Measurements from ENCODE around the gene CD83.

The CD83 gene

GRCh38 chr6:14092316-14092715 lies 25.3 kb upstream of the CD83 start:
- DNase-seq = peak; percentile 52

GRCh38 chr6:14092838-14093789 lies 24.5 kb upstream of the CD83 start:
- no peak for DNase-seq

GRCh38 chr6:14094721-14095120 lies 22.9 kb upstream of the CD83 start:
- DNase-seq = no peak

GRCh38 chr6:14095437-14095836 lies 22.1 kb upstream of the CD83 start:
- DNase-seq = no peak

GRCh38 chr6:14100138-14100537 lies 17.4 kb upstream of the CD83 start:
- peak; percentile 32 for DNase-seq

GRCh38 chr6:14100966-14101365 lies 16.6 kb upstream of the CD83 start:
- no peak for DNase-seq

- peak; percentile 49 for DNase-seq
These were observed 15.2 kb upstream of the CD83 start for GRCh38 chr6:14102383-14102782.

GRCh38 chr6:14105547-14105946 lies 12.0 kb upstream of the CD83 start:
- no peak for DNase-seq

- no peak for DNase-seq
These were observed 10.6 kb upstream of the CD83 start for GRCh38 chr6:14107000-14107399.

- DNase-seq = peak; percentile 34
These were observed 9.7 kb upstream of the CD83 start for GRCh38 chr6:14107711-14108494.

GRCh38 chr6:14108571-14109410 lies 8.8 kb upstream of the CD83 start:
- DNase-seq = peak; percentile 94

- peak; percentile 42 for DNase-seq
These were observed 8.2 kb upstream of the CD83 start for GRCh38 chr6:14109411-14109826.

GRCh38 chr6:14110001-14110818 lies 7.4 kb upstream of the CD83 start:
- DNase-seq = no peak

- DNase-seq = peak; percentile 45
These were observed 3.6 kb upstream of the CD83 start for GRCh38 chr6:14113976-14114375.

GRCh38 chr6:14118091-14118439 lies 493 bp downstream of the CD83 start:
- no peak for DNase-seq

- DNase-seq = no peak
These were observed 874 bp downstream of the CD83 start for GRCh38 chr6:14118446-14118845.

- no peak for DNase-seq
These were observed 2.2 kb downstream of the CD83 start for GRCh38 chr6:14119784-14120183.

GRCh38 chr6:14120546-14120945 lies 3.0 kb downstream of the CD83 start:
- DNase-seq = no peak

GRCh38 chr6:14121936-14122344 lies 4.4 kb downstream of the CD83 start:
- peak; percentile 99 for DNase-seq

GRCh38 chr6:14123386-14124111 lies 6.0 kb downstream of the CD83 start:
- DNase-seq = peak; percentile 78

- no peak for DNase-seq
These were observed 7.8 kb downstream of the CD83 start for GRCh38 chr6:14125346-14125745.

Data from MV-4-11 (cell line).